NB4 (cell line): ENCODE results near the gene CDH23.

Experiments
- POLR2A ChIP-seq: IDR thresholded peaks from 2 replicates; pipeline ENCODE4 v1.6.1; 2011; ENCODE audit warnings: mild to moderate bottlenecking; ENCODE audit not compliant: insufficient read length; ENCODE audit errors: extremely low read depth
- TF ChIP-seq, protein P1 (sequence below): IDR thresholded peaks from one replicate; pipeline ENCODE4 v1.5.1; 2012; ENCODE audit warnings: low read depth, low read length
- TF ChIP-seq, protein P2 (sequence below): IDR thresholded peaks from 2 replicates; pipeline ENCODE4 v1.6.1; 2011; ENCODE audit warnings: low read depth, low read length

DNA sequence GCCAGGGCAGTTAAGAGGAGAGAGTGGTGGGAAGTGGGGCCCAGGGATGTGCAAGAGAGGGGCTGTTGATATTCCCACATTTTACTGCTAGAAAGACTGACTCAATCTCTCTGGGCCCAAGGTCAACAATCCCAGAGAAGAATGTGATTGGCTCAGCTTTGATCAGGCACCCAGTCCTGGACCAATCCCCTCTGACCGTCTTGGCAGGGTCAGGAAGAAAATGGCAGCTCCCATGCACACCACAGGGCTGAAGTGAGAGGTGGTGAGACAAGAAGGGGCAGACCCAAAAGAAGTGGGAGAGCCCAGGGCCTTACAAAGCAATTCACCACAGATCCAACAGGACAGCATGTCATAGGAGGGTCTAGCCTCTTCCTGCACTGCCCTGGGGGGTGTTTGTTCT, 326.1 kb downstream of the CDH23 start:
- TF ChIP-seq, protein P1, sequence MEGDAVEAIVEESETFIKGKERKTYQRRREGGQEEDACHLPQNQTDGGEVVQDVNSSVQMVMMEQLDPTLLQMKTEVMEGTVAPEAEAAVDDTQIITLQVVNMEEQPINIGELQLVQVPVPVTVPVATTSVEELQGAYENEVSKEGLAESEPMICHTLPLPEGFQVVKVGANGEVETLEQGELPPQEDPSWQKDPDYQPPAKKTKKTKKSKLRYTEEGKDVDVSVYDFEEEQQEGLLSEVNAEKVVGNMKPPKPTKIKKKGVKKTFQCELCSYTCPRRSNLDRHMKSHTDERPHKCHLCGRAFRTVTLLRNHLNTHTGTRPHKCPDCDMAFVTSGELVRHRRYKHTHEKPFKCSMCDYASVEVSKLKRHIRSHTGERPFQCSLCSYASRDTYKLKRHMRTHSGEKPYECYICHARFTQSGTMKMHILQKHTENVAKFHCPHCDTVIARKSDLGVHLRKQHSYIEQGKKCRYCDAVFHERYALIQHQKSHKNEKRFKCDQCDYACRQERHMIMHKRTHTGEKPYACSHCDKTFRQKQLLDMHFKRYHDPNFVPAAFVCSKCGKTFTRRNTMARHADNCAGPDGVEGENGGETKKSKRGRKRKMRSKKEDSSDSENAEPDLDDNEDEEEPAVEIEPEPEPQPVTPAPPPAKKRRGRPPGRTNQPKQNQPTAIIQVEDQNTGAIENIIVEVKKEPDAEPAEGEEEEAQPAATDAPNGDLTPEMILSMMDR = no peak
- no peak for TF ChIP-seq POLR2A
- TF ChIP-seq, protein P2, sequence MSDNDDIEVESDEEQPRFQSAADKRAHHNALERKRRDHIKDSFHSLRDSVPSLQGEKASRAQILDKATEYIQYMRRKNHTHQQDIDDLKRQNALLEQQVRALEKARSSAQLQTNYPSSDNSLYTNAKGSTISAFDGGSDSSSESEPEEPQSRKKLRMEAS = no peak
